ENCODE measurements around the gene RPL18A.
A peak's percentile ranks its signal among the peaks of the same experiment; 100 is the strongest.

RPL18A gene

DNA sequence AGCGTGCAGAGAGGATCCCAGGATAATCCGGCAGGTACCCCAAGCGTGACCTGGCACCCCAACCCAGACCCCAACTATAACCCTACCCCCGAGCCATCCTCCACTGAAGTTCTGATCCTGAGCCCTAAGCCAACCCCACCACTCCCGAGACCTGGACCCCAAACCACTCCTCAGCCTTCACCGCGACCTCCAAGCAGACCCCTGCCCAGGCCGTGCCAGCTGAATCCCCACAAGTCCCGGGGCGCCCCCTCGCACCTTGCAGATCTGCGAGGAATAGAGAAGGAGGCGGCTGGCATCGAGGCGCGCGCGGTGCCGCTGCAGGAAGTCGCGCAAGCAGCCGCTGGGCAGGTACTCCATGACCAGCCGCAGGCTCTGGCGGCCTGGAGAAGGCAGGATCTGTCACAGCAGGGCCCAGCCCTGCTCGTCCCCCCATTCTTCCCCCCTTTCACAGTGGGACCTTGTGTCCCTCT lies 28.3 kb upstream of the RPL18A start:
- Histone ChIP-seq H3K4me3 (ENCODE audit: low read depth in 1 of 2, low read length in 1 of 2) (no peak overlapping the region), H3K36me3 (peaks cover 85% of the 10 kb centered on the region), H3K4me1 (ENCODE audit: control insufficient read depth in 1 of 2, insufficient read depth in 1 of 2, low read depth in 1 of 2, low read length in 1 of 2) (peaks cover 23 to 24% of the 10 kb centered on the region in 2 experiments), H3K27me3 (no peaks in the 10 kb centered on the region), H3K27ac (no peak overlapping the region), H3K9me3 (no peaks in the 10 kb centered on the region)
- TF ChIP-seq, protein P1, sequence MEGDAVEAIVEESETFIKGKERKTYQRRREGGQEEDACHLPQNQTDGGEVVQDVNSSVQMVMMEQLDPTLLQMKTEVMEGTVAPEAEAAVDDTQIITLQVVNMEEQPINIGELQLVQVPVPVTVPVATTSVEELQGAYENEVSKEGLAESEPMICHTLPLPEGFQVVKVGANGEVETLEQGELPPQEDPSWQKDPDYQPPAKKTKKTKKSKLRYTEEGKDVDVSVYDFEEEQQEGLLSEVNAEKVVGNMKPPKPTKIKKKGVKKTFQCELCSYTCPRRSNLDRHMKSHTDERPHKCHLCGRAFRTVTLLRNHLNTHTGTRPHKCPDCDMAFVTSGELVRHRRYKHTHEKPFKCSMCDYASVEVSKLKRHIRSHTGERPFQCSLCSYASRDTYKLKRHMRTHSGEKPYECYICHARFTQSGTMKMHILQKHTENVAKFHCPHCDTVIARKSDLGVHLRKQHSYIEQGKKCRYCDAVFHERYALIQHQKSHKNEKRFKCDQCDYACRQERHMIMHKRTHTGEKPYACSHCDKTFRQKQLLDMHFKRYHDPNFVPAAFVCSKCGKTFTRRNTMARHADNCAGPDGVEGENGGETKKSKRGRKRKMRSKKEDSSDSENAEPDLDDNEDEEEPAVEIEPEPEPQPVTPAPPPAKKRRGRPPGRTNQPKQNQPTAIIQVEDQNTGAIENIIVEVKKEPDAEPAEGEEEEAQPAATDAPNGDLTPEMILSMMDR (IDR thresholded peaks at IDR 0.05), result no peak

GRCh38 chr19:17832443-17833208 lies 27.1 kb upstream of the RPL18A start:
- TF ChIP-seq, protein P1 (IDR thresholded peaks at IDR 0.05), result no peak
- Histone ChIP-seq H3K27me3 (no peaks in the 10 kb centered on the region), H3K9me3 (no peaks in the 10 kb centered on the region), H3K36me3 (peaks cover 92% of the 10 kb centered on the region), H3K4me1 (ENCODE audit: control insufficient read depth in 1 of 2, insufficient read depth in 1 of 2, low read depth in 1 of 2, low read length in 1 of 2) (peaks cover 11 to 12% of the 10 kb centered on the region in 2 experiments), H3K27ac (no peak overlapping the region), H3K4me3 (ENCODE audit: low read depth in 1 of 2, low read length in 1 of 2) (no peak overlapping the region)

- H3K9me3 ChIP-seq, result no peaks in the 10 kb centered on the region
- no peaks in the 10 kb centered on the region for H3K4me1 ChIP-seq (ENCODE audit: control insufficient read depth in 1 of 2, insufficient read depth in 1 of 2, low read depth in 1 of 2, low read length in 1 of 2)
- no peak overlapping the region for H3K4me3 ChIP-seq (ENCODE audit: low read depth in 1 of 2, low read length in 1 of 2)
- no peak overlapping the region for H3K27ac ChIP-seq
- H3K36me3 ChIP-seq, result peaks cover 97% of the 10 kb centered on the region
- TF ChIP-seq, protein P1 (IDR thresholded peaks at IDR 0.05), result no peak
- H3K27me3 ChIP-seq, result no peaks in the 10 kb centered on the region
These were observed 25.1 kb upstream of the RPL18A start for GRCh38 chr19:17834350-17835181.

GRCh38 chr19:17835182-17836006 lies 24.3 kb upstream of the RPL18A start:
- Histone ChIP-seq H3K27me3 (no peaks in the 10 kb centered on the region), H3K27ac (peak overlapping the region; percentile 26)

DNA sequence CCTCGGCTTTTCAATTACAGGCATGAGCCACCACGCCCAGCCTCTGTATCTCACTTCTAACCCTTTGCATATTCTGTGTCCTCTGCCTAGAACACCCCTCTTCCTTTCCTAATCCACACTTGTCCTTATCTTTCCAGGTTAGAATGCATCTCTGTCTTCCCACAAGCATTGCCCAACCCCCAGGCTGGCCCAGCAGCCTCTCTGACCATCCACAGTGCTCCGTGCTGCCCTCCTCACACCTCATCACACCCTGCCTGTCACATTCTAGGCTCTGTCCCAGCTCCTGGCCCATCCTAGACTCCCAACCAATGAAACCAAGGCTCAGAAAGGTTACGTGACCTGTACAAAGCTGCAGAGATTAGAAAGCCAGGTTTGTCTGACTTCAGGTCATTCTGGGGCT lies 23.2 kb upstream of the RPL18A start:
- Histone ChIP-seq H3K9me3 (no peaks in the 10 kb centered on the region), H3K4me1 (ENCODE audit: control insufficient read depth in 1 of 2, insufficient read depth in 1 of 2, low read depth in 1 of 2, low read length in 1 of 2) (no peaks in the 10 kb centered on the region), H3K27ac (no peak overlapping the region), H3K4me3 (ENCODE audit: low read depth in 1 of 2, low read length in 1 of 2) (no peak overlapping the region), H3K27me3 (no peaks in the 10 kb centered on the region), H3K36me3 (peaks cover 96% of the 10 kb centered on the region)
- TF ChIP-seq, protein P1 (IDR thresholded peaks at IDR 0.05), result no peak

More at GRCh38 chr19:17835182-17836006, 24.3 kb upstream of the RPL18A start:
- TF ChIP-seq, protein P1 (IDR thresholded peaks at IDR 0.05), result no peak
- Histone ChIP-seq H3K9me3 (no peaks in the 10 kb centered on the region), H3K36me3 (peaks cover 96% of the 10 kb centered on the region), H3K4me3 (ENCODE audit: low read depth in 1 of 2, low read length in 1 of 2) (no peak overlapping the region), H3K4me1 (ENCODE audit: control insufficient read depth in 1 of 2, insufficient read depth in 1 of 2, low read depth in 1 of 2, low read length in 1 of 2) (no peaks in the 10 kb centered on the region)

Measured in neutrophil (primary cell).